ENCODE measurements around the gene TANGO6.
"Not testable (repeated sequence)": the region's sequence is repeated elsewhere in the genome, so short reads cannot be mapped to it uniquely, and the experiment has no call there.

The TANGO6 gene

GRCh38 chr16:69012906-69013305, 169.6 kb downstream of the TANGO6 start:
- DNase-seq (ENCODE audit: low read depth): no peak

GRCh38 chr16:69013991-69014390, 170.7 kb downstream of the TANGO6 start:
- DNase-seq (ENCODE audit: low read depth): peak; percentile 8

- no peak for DNase-seq (ENCODE audit: low read depth)
Observed at GRCh38 chr16:69014811-69015210, 171.5 kb downstream of the TANGO6 start.

GRCh38 chr16:69017036-69017783, 173.9 kb downstream of the TANGO6 start:
- peak; percentile 75 for DNase-seq (ENCODE audit: low read depth)

GRCh38 chr16:69019811-69020210, 176.5 kb downstream of the TANGO6 start:
- no peak for DNase-seq (ENCODE audit: low read depth)

GRCh38 chr16:69029121-69029520, 185.8 kb downstream of the TANGO6 start:
- no peak for DNase-seq (ENCODE audit: low read depth)

- peak; percentile 12 for DNase-seq (ENCODE audit: low read depth)
Observed at GRCh38 chr16:69031877-69032301, 188.6 kb downstream of the TANGO6 start.

GRCh38 chr16:69033151-69033949, 190.0 kb downstream of the TANGO6 start:
- no peak for DNase-seq (ENCODE audit: low read depth)

GRCh38 chr16:69035375-69035774, 192.0 kb downstream of the TANGO6 start:
- DNase-seq (ENCODE audit: low read depth): no peak

- no peak for DNase-seq (ENCODE audit: low read depth)
Observed at GRCh38 chr16:69036399-69037091, 193.2 kb downstream of the TANGO6 start.

GRCh38 chr16:69037373-69038160, 194.2 kb downstream of the TANGO6 start:
- DNase-seq (ENCODE audit: low read depth): no peak

- peak; percentile 65 for DNase-seq (ENCODE audit: low read depth)
Observed at GRCh38 chr16:69039333-69039941, 196.1 kb downstream of the TANGO6 start.

- peak; percentile 71 for DNase-seq (ENCODE audit: low read depth)
Observed at GRCh38 chr16:69040144-69040909, 197.0 kb downstream of the TANGO6 start.

GRCh38 chr16:69048328-69049120, 205.2 kb downstream of the TANGO6 start:
- DNase-seq (ENCODE audit: low read depth): no peak

- DNase-seq (ENCODE audit: low read depth): peak; percentile 79
Observed at GRCh38 chr16:69049146-69049545, 205.8 kb downstream of the TANGO6 start.

GRCh38 chr16:69049603-69050375, 206.5 kb downstream of the TANGO6 start:
- peak; percentile 41 for DNase-seq (ENCODE audit: low read depth)

- not testable (repeated sequence) for DNase-seq (ENCODE audit: low read depth)
Observed at GRCh38 chr16:69051517-69051830, 208.1 kb downstream of the TANGO6 start.

GRCh38 chr16:69055008-69055407, 211.7 kb downstream of the TANGO6 start:
- peak; percentile 32 for DNase-seq (ENCODE audit: low read depth)

GRCh38 chr16:69055980-69056379, 212.6 kb downstream of the TANGO6 start:
- DNase-seq (ENCODE audit: low read depth): no peak

Data from iris pigment epithelial cell (primary cell).